Left kidney (tissue), 2 donors: ENCODE measurements around the gene L2HGDH. TPM values are rescaled to one million over a fixed set of nuclear protein-coding genes. Genes with fewer than 3 reads are reported as not detected.
A peak's percentile ranks its signal among the peaks of the same experiment; 100 is the strongest.

Experiments
- DNase-seq: peaks from one replicate; pipeline ENCODE4 v3.0.0-alpha.2; 2013
- polyA plus RNA-seq: library from polyadenylated mRNA; unstranded; fragments of 120-200 nt; gene quantifications from one replicate; pipeline ENCODE4 v1.2.1, GENCODE V29; 2013; ENCODE audit not compliant: insufficient read length

L2HGDH gene
- polyA plus RNA-seq, 1 donor, result 12.6 TPM

DNA sequence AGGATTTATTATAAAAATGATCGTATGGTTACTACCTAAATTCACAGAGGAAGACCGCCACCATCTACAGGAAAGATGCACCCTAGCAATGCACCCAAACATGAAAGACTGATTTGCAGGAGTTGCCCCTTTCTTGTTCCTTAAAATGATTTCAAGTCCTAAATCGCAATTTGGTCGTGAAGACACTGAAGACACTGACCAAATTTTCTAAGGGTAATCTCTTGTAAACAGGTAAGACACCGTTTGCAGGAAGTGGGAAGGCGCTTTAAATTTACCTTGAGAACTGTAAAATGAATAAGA is 81.7 kb downstream of the L2HGDH start:
- no peak for DNase-seq

DNA sequence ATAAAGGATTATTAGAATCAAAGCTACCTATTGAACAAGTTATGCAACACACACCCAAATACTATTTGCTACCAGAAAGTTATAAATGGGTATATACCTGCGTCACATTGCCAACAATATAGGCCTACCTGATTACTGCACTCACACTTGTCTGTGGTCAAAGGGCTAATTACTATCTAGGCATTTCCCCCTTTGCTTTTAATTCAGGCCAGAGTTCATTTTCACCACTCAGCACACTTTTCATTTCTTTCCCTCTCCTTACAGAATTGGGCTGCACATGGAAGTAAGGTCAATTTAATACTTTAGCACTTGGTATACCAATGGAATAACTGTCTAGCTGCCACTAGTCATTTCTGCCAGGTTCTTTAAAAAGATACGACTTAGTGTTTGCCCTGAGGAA is 82.3 kb downstream of the L2HGDH start:
- DNase-seq, result no peak

DNA sequence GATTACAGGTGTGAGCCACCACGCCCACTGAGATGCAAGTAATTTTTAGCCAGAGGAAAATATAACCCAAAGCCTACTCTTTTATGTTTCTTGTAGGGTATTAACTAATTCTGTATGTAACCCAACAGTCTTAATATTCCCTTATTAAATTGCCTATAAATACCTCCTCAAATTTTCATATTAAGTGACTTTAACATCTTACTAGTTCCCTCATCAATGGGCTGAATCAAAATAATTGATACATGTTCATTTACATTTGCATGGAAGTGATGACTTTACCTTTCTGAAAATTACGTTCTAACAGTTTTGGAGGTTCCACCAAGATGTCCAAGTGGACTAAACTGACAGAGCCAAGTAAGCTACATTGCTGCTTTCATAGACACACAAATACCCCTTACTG is 83.7 kb downstream of the L2HGDH start:
- DNase-seq, result no peak

DNA sequence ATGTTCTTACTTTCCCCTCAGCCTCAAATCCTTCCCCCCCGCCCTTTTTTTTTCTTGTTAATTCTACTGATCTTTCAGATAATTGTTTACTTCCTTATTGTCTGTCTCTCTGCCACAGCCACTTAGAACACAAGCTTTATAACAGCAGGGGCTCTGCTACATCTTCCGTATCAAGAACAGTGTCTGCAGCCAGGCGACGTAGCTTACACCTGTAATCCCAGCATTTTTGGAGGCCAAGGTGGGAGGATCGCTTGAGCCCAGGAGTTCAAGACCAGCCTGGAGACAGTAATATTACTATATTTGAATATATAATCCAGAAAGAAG is 86.1 kb downstream of the L2HGDH start:
- DNase-seq, result no peak

DNA sequence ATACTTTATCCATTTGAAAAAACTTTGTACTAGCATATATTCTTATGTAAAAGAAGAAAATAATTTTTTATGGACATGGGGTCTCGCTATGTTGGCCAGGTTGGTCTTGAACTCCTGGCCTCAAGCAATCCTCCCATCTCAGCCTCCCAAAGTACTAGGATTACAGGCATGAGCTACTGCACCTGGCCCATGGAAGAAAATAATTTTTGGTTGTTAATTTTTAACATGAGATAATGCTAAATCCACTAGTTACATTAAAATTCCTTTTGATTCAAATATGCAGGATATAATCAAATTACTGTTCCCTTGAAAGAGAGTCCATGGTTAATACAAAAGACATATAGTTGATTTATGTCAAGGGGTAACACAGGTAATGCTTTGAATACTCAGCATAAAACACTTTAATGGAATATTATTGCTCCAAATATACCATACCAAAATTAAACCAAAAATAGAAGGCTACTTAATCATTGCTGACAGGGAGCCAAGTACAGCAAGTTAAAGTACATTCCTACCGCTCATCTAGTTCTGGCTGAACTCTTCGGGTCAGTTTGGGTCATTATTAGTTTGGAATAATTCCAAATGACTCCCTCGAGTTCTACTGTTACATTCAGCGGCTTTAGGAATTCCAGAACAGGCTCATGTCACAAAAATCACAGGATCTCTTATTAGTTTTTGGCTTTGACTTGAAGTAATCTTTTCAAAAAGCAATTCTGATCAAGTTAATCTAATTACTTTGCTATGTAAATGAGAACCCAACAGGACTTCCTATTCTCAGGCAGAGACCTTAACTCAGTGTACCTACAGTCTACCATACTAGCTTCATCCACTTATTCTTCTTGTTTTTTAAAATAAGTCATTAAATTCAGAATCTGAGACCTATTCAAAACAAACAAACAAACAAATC is 86.7 kb downstream of the L2HGDH start:
- peak; percentile 69 for DNase-seq

DNA sequence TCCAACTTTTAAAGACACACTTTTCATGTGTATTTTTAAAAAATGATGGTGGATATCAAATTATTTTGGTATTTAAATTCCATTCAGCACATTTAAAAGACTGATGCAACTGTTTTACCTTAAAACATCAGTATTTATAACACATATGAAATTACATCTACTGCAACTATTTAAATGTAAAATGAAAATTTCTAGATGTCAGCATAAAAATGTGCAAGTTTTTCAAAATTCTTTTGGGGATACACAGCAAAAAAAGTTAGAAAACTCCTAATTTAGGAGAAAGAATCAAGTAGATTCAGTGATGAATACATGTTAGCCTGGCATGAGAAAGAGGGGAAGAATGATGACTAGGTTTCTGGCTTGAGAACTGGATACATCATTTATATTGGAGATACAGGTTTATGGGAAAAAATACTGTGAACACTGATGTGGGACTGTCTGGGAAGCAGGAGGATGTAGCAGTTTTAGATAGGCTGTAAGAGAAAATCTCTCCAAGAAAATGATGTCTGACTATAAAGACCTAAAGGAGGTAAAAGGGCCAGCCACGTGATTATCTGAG is 89.9 kb downstream of the L2HGDH start:
- no peak for DNase-seq

DNA sequence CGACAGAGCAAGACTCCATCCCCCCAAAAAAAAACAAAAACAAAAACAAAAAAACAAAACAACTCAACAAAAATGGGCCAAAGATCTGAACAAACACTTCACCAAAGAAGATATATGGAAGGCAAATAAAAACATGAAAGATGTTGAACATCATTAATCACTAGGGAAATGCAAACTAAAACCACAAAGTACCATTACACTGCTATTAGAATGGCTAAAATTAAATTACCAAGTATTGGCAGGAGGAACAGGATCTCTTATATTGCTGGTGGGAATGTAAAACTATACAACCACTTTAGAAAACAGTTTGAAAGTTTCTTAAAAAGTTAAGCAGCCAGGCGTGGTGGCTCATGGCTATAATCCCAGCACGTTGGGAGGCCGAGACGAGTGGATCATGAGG is 93.5 kb downstream of the L2HGDH start:
- no peak for DNase-seq

DNA sequence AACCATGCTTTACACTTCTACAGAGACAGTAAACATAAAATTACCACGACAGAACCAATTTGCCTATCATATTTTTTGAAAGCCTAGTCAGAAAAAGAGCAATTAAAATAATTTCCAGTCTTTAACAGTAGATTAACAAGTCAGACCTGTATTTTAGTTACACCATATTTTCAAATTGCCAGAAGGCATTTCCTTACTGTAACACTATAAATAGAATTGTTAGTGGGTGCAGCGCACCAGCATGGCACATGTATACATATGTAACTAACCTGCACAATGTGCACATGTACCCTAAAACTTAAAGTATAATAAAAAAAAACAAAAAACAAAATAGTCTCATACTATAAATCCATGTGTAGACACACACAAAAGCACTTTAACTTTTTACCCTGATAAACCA is 96.6 kb downstream of the L2HGDH start:
- DNase-seq, result no peak

DNA sequence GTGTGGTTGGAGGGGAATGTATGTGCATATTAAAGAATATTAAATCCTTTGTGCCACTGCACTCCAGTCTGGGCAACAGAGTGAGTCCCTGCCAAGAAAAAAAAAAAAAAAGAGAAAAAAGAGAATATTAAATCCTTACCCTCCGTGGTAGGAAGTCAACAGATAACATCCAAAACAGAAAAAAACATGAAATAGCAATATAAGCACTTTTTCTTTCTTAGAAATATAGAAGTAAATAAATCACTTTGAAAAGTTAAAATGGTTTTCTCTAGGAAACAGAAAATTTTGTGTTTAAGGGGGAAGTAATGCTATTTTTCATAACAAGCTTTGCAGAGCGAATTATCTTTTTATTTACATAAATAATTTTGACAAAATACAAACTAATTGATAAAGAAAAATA is 98.2 kb downstream of the L2HGDH start:
- no peak for DNase-seq

DNA sequence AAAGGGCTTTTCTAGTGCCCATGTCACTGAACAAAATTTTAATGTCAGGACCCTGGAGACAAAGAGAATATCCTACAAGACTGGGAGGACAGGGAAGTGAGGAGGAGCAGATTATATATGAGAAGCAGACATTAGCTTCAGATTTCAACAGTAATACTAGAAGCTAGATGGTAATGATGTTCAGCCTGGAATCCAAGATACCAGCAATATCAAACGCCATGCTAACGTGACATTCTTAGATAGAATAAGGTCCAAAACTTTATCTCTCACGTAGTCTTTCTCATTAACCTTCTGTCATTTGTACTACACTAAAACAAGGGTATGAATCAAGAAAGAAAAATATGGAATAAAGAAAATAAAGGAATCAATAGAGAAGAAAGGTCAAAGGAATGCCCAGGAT is 99.3 kb downstream of the L2HGDH start:
- DNase-seq, result no peak

DNA sequence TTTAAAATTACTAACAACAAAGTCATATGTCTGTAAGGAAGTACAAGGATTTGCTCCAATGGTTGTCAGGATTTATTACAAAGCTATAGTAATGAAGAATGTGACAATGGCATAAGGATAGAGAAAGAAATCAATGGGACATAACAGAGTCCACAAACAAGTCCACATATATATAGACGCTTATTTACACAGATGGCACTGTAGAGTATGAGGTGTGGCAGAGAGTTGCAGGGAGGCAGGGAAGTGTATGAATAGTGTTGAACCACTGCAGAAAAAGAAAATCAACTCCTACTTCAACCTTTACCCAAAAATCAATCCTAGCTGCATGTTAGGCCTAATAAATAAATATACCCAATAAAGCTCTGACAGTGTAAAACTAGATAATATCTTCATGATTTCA is 102.0 kb downstream of the L2HGDH start:
- DNase-seq, result no peak

DNA sequence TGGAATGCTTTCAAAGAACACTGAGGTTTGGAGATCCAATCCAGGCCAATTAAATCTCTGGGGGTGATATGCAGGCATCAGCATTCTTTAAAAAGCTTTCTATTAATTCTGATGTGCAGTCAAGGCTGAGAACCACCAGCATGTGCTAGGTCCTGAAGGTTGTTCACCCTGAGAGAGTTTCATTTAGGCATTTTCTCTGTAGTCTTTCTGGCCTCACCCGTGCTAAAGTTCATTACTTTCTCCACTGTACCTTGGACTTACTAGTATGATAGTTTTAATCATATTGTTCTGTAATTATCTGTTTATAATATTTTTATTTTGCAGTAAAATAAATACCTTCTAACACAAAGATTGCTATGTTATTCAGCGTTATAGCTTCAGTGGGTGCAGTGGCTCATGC is 113.5 kb downstream of the L2HGDH start:
- DNase-seq, result no peak

DNA sequence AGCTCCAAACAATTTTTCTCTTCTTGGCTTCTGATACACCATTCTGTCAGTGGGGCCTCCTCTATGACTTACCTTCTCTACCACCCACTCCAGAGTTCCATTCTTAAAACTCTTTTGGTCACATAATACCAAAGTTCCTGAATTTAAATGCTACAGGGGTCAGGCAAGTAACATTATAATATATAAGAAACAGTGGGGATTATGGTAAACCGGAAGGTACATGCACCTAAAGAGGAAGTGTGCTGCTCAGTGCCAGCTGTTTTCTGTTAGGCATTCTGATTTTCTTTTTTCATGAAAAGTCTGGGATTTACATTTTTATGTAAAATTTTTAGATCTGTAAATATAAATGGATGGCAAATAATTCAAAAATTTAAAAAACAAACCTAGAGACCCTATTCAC is 120.5 kb downstream of the L2HGDH start:
- DNase-seq, result no peak

Other genes starting within 250 kb of the L2HGDH start
- gene VCPKMT, start 195.7 kb downstream of the L2HGDH start, polyA plus RNA-seq, result 16.9 TPM
- gene SOS2, start 80.7 kb downstream of the L2HGDH start, polyA plus RNA-seq, result 43.2 TPM
- gene DMAC2L, start 95 bp upstream of the L2HGDH start, polyA plus RNA-seq, result 33.1 TPM
- 8.6 TPM for gene CDKL1, start 84.7 kb upstream of the L2HGDH start, polyA plus RNA-seq
- gene MAP4K5, start 220.3 kb upstream of the L2HGDH start, polyA plus RNA-seq, result 66.2 TPM
- 8.4 TPM for gene ATL1, start 247.9 kb upstream of the L2HGDH start, polyA plus RNA-seq